Thoracic aorta (tissue), 2 donors: Measurements from ENCODE around the gene MACROD1. TPM values are rescaled to one million over a fixed set of nuclear protein-coding genes. Genes with fewer than 3 reads are reported as not detected.

Experiments
- ATAC-seq: fragments of 150-250 bp; one replicate; pipeline ENCODE4 v1.8.0; 2017; ENCODE audit warnings: low read depth; ENCODE audit not compliant: insufficient number of reproducible peaks, low FRiP score
- DNase-seq: peaks from one replicate; pipeline ENCODE4 v3.0.0-alpha.2; 2020; ENCODE audit warnings: low spot score
- H3K27ac ChIP-seq, 2 donors: fragments of 200-600 bp; sonication (generic); 1 replicate in 1 of 2; 2 replicates in 1 of 2; pipeline ENCODE4 v1.5.1; 2016; ENCODE audit warnings: mild to moderate bottlenecking in 2 of 2, moderate library complexity in 2 of 2
- H3K27me3 ChIP-seq: fragments of 200-600 bp; sonication (generic); replicated peaks from 2 replicates; pipeline ENCODE4 v1.6.0; 2016; ENCODE audit warnings: mild to moderate bottlenecking; ENCODE audit not compliant: insufficient read depth
- H3K36me3 ChIP-seq: fragments of 200-600 bp; sonication (generic); one replicate; pipeline ENCODE4 v1.5.1; 2016
- H3K4me1 ChIP-seq, 2 donors: fragments of 200-600 bp; sonication (generic); 1 replicate in 1 of 2; 2 replicates in 1 of 2; pipeline versions ENCODE4 v1.5.1 to v1.6.0; 2016; ENCODE audit warnings: low read depth in 2 of 2, mild to moderate bottlenecking in 1 of 2; ENCODE audit not compliant: control insufficient read depth in 1 of 2
- H3K4me3 ChIP-seq: fragments of 200-600 bp; sonication (generic); 2 replicates; pipeline ENCODE4 v1.5.1; 2016; ENCODE audit warnings: mild to moderate bottlenecking
- H3K9me3 ChIP-seq: fragments of 200-600 bp; sonication (generic); 2 replicates; pipeline ENCODE4 v1.5.1; 2016
- total RNA-seq, 2 donors: library from RNA; depleted of rRNA; stranded (reverse); fragments of >200 nt; gene quantifications; one replicate each; pipeline versions ENCODE4 v1.1.0 to v1.2.3, GENCODE V29; 2016
- TF ChIP-seq, protein P1 (sequence below): fragments of 200-600 bp; sonication (generic); IDR thresholded peaks from one replicate; pipeline ENCODE4 v1.5.1; 2019; ENCODE audit warnings: antibody characterized with exemption

The MACROD1 gene
- total RNA-seq, 2 donors from 2014 or later, result 15.8 to 17.6 TPM

GRCh38 chr11:64124147-64124546 lies 41.8 kb downstream of the MACROD1 start:
- Histone ChIP-seq H3K36me3 (no peaks in the 10 kb centered on the region), H3K9me3 (no peaks in the 10 kb centered on the region), H3K27ac (no peak overlapping the region), H3K27me3 (no peaks in the 10 kb centered on the region), H3K4me3 (no peak overlapping the region), H3K4me1 (peaks cover 0 to 6% of the 10 kb centered on the region in 2 donors)
- no peak for ATAC-seq
- no peak for DNase-seq
- TF ChIP-seq, protein P1, sequence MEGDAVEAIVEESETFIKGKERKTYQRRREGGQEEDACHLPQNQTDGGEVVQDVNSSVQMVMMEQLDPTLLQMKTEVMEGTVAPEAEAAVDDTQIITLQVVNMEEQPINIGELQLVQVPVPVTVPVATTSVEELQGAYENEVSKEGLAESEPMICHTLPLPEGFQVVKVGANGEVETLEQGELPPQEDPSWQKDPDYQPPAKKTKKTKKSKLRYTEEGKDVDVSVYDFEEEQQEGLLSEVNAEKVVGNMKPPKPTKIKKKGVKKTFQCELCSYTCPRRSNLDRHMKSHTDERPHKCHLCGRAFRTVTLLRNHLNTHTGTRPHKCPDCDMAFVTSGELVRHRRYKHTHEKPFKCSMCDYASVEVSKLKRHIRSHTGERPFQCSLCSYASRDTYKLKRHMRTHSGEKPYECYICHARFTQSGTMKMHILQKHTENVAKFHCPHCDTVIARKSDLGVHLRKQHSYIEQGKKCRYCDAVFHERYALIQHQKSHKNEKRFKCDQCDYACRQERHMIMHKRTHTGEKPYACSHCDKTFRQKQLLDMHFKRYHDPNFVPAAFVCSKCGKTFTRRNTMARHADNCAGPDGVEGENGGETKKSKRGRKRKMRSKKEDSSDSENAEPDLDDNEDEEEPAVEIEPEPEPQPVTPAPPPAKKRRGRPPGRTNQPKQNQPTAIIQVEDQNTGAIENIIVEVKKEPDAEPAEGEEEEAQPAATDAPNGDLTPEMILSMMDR, result no peak

- peaks cover 0 to 6% of the 10 kb centered on the region in 2 donors for H3K4me1 ChIP-seq
- H3K27ac ChIP-seq, result no peak overlapping the region
- H3K9me3 ChIP-seq, result no peaks in the 10 kb centered on the region
- ATAC-seq (no peak), DNase-seq (no peak)
- no peak overlapping the region for H3K4me3 ChIP-seq
- no peaks in the 10 kb centered on the region for H3K36me3 ChIP-seq
- TF ChIP-seq, protein P1, result no peak
- H3K27me3 ChIP-seq, result no peaks in the 10 kb centered on the region
These were observed 42.2 kb downstream of the MACROD1 start for GRCh38 chr11:64123679-64124078.

DNA sequence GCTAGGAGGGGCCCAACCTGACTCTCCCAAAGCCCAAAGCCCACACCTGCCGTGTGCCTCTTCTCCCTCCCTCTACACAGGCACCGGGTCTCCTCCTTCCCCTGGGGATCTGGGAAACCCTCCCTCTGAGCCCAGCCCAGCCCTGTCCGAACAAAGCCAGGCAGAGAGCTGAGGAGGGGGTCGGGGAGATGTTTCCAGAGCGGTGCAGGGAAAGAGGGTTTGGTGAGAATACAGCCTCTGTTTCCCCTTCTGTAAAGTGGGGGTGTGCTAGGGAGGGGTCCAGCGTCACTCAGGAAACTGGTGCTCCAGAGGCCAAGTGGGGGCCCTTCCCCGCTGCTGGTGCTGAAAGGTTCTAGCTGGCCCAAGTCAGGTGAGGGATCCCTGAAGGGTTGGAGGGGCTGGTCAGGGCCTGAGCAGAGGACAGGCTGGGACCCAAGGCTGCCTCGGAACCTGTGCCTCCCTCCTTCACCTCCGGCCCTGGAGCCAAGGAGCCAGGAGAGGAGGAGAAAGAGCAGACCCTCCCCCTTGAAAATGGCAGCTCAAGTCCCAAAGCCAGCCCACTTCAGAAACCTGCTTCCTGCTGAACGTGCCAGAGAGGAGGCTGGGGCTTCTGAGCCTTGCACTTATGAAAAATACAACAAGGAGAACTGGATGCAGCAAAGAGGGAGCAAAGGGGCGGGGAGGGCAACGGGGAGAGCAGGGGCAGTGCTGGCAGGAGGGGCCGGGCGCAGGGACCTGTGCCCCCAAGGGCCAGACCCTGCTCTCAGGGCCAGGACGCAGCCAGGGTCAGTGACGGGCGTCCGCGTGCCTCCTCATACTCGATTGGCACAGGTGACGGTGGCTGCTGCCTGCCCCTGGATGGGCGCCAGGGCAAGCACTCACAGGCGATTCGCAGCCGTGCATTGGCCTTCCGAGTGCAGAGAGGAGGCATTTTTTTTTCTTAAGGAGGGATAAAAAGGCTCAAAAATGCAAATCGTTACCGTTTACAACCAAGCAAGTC lies 43.2 kb downstream of the MACROD1 start:
- Histone ChIP-seq H3K27me3 (no peaks in the 10 kb centered on the region), H3K9me3 (no peaks in the 10 kb centered on the region), H3K27ac (no peak overlapping the region), H3K36me3 (no peaks in the 10 kb centered on the region), H3K4me1 (peaks cover 0 to 6% of the 10 kb centered on the region in 2 donors), H3K4me3 (peak overlapping the region; percentile 41)
- DNase-seq (no peak), ATAC-seq (no peak)
- TF ChIP-seq, protein P1, result no peak

DNA sequence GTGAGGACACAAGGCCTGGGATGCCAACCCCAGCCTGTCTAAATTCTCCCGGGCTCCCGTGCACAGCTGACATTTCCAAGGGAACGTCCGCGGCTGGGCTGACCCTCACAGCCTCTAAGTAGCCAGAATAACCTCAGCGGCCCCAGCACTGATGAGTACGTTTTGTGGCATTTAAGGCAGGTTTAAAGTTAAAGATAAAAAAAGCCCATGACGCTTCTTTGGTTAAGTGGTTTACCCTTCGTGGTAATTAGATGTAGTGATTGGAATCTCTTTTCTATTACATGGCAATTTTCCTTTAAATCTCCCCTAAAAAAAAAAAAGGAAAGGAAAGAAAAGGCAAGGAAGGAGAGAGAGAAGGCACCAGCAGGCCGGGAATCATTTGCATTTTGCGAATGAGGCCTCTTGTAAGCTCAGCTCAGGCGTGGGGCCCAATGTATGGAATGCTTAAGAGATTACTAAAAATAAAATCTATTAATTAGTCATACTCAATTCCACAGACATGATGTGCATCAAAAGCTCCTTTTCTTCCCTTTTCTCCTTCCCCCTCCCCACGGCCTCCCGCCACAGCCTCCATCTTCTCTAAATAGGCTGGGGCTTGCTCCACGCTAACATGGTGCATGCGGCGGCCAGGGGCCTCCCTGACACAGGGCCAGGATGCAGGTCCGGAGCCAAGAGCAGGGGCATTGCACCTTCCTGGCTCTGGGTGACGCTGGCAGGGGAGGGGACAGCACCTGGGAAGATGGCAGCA lies 44.1 kb downstream of the MACROD1 start:
- Histone ChIP-seq H3K9me3 (no peaks in the 10 kb centered on the region), H3K4me3 (no peak overlapping the region), H3K36me3 (no peaks in the 10 kb centered on the region), H3K27me3 (no peaks in the 10 kb centered on the region), H3K4me1 (peaks cover 0 to 6% of the 10 kb centered on the region in 2 donors), H3K27ac (no peak overlapping the region)
- no peak for ATAC-seq
- DNase-seq, result no peak
- TF ChIP-seq, protein P1, result no peak
